ENCODE measurements around the gene GPR158.

DNA sequence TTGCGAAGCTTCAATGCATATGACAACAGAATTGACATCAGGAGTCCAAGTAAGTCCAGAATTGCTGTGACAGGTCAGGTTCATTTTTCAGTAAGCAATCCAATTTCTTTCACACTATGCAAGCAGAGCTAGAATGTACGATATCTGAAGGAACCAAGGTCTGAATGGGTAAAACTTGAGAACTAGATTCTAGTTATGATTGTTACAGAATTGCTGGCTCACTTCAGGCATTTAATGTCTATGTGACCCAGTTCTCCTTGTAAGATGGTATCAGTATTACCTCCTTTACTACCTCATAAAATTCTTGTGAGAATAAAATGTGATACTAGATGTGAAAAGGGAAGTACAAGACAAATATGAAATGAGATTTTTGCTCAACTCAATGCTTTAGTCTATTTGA lies 159.6 kb downstream of the GPR158 start:
- TF ChIP-seq, protein P1, sequence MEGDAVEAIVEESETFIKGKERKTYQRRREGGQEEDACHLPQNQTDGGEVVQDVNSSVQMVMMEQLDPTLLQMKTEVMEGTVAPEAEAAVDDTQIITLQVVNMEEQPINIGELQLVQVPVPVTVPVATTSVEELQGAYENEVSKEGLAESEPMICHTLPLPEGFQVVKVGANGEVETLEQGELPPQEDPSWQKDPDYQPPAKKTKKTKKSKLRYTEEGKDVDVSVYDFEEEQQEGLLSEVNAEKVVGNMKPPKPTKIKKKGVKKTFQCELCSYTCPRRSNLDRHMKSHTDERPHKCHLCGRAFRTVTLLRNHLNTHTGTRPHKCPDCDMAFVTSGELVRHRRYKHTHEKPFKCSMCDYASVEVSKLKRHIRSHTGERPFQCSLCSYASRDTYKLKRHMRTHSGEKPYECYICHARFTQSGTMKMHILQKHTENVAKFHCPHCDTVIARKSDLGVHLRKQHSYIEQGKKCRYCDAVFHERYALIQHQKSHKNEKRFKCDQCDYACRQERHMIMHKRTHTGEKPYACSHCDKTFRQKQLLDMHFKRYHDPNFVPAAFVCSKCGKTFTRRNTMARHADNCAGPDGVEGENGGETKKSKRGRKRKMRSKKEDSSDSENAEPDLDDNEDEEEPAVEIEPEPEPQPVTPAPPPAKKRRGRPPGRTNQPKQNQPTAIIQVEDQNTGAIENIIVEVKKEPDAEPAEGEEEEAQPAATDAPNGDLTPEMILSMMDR (conservative IDR thresholded peaks at IDR 0.05 in 1 of 2, IDR thresholded peaks at IDR 0.05 in 1 of 2; ENCODE audit: low read depth in 1 of 2, low read length in 2 of 2) = no peak
- no peak for TF ChIP-seq EZH2 (IDR thresholded peaks at IDR 0.05; ENCODE audit: low read length, missing control alignments)

All from fibroblast of lung (primary cell).